Measurements from ENCODE around the gene TREX2. TPM values are rescaled to one million over a fixed set of nuclear protein-coding genes. Genes with fewer than 3 reads are reported as not detected.
A peak's percentile ranks its signal among the peaks of the same experiment; 100 is the strongest.

TREX2 gene
- total RNA-seq, 1 donor from 2014 or later = 2.9 TPM

GRCh38 chrX:153476666-153477363, 31.0 kb upstream of the TREX2 start:
- FAIRE-seq = no peak

GRCh38 chrX:153475751-153476281, 30.0 kb upstream of the TREX2 start:
- FAIRE-seq (no peak), DNase-seq (ENCODE audit: low spot score in 2 of 2) (no peak)

More at GRCh38 chrX:153476666-153477363, 31.0 kb upstream of the TREX2 start:
- DNase-seq (ENCODE audit: low spot score in 2 of 2) = no peak

DNA sequence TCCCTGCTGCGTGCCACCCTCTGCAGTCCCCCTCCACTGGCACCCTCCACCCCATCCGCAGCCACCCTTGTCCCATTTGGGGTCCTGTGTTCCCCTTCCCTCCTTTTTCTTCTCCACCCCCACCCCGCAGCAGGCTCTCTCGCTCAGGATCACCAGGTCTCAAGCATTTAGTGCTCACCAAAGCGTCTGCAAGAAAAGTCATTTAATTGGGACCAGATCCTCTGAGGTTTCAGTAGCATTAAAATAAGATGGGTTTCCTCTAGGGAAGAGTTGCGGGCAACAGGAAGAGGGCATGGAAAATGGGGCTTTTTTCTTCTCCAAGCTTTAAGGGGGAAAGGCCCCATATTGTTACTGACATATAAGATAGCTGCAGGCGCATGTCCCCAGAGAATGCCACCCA, 29.4 kb upstream of the TREX2 start:
- FAIRE-seq (no peak), DNase-seq (ENCODE audit: low spot score in 2 of 2) (no peak)

DNA sequence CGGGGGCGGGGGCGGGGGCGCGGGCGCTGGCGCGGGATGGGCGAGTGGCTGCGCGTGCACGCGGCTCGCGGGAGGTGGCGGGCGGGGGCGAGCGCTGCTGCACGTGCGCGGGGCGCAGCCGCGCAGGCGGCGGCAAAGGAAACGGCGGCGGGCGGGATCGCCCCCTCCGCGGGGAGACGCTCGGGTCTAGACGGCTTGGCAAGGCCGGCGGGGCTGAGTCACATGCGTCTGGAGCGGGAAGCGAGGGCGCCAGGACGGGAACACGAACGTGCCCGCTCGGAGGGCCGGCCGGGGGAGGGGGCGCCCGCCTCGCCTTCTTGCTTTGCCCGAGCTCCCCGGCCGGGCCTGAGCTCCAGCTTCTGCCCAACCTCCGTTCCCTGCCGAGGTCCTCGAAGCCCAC, 28.9 kb upstream of the TREX2 start:
- FAIRE-seq (no peak), DNase-seq (ENCODE audit: low spot score in 2 of 2) (peak; percentile 63 to 72)

DNA sequence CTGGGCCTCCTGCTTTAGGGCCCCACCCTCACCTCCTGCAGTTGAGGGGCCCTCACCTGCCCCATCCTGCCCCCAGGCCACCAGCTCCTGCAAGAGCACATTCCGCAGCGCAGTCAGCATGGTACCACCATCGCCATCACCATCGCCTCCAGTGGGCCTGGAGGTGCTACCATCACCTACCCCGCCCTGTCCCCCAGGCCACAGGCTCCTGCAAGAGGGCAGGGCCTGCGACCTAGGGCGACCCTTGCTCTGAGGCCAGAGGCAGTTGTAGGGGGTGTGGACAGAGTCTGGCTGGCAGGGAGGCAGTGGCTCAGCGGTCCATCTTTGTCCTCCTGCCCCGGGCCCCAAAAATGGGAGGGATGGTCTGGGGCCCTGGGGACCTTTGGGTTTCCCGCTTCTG, 28.4 kb upstream of the TREX2 start:
- FAIRE-seq (no peak), DNase-seq (ENCODE audit: low spot score in 2 of 2) (no peak)

- FAIRE-seq = no peak
- no peak for DNase-seq (ENCODE audit: low spot score in 2 of 2)
Measured at GRCh38 chrX:153473126-153473525, 27.3 kb upstream of the TREX2 start.

DNA sequence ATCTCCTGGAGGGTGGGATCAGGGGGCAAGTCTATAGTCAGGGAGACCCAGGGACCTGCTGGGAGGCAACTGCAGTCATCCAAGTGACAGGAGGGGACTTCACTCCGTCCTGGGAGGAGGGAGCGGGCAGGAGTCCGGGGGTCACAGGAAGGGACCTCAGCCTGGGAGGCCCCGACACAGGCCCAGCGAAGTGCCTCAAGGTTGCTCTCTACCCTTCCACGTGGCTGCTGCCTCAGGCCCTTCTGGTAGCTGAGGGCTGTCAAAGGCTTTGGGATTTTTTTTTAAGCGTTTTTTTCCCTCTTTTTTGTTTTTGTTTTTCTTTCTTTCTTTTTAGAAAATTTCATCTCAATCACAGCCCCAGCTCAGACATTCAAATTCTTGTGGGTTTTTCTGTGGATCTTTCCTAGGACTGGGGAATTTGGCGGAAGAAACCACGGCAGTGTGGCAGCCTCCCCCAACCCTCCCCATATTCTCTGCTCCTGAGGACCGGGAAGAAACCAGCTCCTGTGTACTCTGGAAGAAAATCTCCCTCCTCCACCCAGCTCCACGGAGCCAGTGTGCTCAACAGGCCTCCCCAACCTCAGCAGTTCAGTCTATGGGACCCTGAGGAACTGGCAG, 25.9 kb upstream of the TREX2 start:
- FAIRE-seq (no peak), DNase-seq (ENCODE audit: low spot score in 2 of 2) (no peak)

DNA sequence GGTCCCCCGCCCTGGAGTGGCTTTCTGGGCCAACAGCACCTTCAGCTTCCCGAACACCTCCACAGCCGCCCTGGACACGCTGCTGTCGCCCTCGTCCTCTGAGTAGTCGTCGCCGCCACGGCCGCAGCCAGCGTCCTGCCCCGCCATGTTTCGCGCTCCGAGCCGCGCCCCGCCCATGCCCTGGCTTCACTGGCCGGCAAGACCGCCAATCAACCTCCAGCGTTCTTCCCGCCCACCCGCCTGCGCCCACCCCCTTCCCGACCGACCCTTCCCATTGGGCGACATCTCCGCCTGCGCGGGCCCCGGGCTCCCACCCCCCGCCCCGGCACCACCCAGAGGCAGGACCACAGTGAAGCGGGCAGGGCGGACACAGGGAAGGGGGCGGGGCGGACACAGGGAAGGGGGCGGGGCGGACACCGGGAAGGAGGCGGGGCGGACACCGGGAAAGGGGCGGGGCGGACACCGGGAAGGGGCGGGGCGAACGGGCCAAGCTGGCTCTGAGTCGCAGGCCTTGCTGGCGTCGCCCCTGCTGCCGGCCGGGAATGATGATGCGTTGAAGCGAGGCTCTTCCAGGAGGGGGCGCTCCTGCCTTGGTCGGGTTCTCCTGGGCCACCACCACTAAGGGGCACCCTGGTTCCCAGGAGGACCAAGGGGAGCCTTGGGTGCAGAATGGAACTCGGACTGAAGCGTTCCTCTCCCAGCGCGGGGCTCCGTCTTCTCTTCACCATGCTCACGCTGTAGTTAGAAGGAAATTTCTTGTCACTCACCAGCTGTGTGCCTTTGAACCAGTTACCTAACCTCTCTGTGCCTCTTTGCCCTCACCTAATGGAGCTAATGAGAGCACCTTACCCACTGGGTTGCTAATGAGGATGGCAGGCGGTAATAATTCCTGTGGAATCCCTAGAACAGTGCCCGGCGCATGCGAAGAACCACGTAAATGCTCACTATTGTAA, 24.8 kb upstream of the TREX2 start, which contains the start of gene HAUS7:
Gene HAUS7, minus strand, starts transcription at position 166 of the 953 bp plus-strand sequence. Its CDS starts 19 bp downstream, at position 147.
- DNase-seq (ENCODE audit: low spot score in 2 of 2) (peak; percentile 89 to 90), FAIRE-seq (no peak)

DNA sequence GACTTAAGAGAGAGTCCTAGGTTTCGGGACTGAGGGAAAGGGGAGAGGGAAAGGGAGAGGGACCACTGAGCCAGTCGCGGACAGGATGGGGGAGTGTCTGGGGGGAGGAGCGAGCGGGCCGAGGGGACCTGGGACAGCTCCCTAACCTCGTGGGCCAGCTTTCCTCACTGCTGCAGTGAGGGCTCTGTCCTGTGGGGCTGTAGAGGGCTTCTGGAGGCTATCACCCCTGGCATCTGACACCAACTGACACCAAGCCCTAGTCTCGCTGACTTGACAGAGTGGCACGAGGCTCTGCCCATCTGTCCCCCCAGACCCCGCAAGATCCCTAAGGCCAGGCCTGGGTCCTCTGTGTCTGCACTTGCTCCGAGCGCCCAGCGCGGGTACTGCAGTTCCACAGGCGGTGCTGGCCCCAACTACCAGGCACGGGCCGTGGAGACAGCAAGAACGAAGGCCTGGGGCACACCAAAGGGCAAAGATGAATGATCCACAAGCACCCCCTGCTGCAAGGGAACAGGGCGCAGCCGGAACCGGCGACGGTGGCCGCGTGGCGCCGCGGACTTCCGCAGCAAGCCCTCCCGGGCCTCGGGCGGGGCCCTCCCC, 24.1 kb upstream of the TREX2 start:
- no peak for FAIRE-seq
- no peak for DNase-seq (ENCODE audit: low spot score in 2 of 2)

- DNase-seq (ENCODE audit: low spot score in 2 of 2) (no peak), FAIRE-seq (no peak)
Measured at GRCh38 chrX:153468008-153468580, 22.2 kb upstream of the TREX2 start.

- DNase-seq (ENCODE audit: low spot score in 2 of 2) = no peak
- FAIRE-seq = no peak
Measured at GRCh38 chrX:153465691-153466380, 20.0 kb upstream of the TREX2 start.

DNA sequence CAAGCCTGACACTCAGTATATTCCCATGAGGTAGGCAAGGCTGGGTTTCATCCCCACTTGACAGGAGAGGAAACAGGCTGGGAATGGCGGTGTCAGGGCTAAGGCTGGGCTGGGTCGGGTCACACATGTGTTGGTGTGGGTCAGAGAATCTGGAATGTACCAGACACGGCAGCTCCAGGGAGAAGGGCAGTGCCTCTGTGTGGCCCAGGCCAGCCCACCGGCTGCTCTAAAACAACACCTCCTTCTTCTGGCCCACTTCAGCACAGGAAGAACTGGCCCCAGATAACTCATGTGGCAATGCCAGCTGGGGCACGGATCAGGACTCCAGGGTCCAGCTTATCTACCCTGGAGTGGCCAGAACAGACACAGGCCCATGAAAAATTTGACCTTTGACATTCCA, 18.3 kb upstream of the TREX2 start:
- DNase-seq (ENCODE audit: low spot score in 2 of 2) (no peak), FAIRE-seq (no peak)

- DNase-seq (ENCODE audit: low spot score in 2 of 2) (no peak), FAIRE-seq (no peak)
Measured at GRCh38 chrX:153463556-153463955, 17.7 kb upstream of the TREX2 start.

DNA sequence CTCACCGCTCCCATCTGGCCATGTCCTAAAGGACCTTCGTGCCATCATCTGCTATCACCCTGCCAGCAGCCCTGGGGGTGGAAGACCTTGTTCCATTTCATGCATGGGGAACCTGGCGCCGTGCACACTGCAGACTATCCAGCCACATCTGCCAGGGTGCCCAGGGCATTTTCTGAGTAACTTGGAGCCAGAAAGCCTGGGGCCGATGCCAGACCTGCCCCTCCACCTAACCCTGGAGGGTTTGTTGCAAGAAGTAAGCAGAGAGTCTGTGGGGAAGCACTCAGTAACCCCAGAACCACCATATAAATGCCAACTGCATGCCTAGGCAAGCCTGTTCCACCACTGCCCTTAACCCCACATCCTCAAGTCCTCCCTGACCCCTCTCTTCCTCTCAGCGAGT, 17.2 kb upstream of the TREX2 start:
- DNase-seq (ENCODE audit: low spot score in 2 of 2) (no peak), FAIRE-seq (no peak)

GRCh38 chrX:153462291-153462690, 16.4 kb upstream of the TREX2 start:
- DNase-seq (ENCODE audit: low spot score in 2 of 2) (no peak), FAIRE-seq (no peak)

GRCh38 chrX:153460826-153461225, 15.0 kb upstream of the TREX2 start:
- no peak for FAIRE-seq
- no peak for DNase-seq (ENCODE audit: low spot score in 2 of 2)

GRCh38 chrX:153459986-153460385, 14.1 kb upstream of the TREX2 start:
- DNase-seq (ENCODE audit: low spot score in 2 of 2) (no peak), FAIRE-seq (no peak)

DNA sequence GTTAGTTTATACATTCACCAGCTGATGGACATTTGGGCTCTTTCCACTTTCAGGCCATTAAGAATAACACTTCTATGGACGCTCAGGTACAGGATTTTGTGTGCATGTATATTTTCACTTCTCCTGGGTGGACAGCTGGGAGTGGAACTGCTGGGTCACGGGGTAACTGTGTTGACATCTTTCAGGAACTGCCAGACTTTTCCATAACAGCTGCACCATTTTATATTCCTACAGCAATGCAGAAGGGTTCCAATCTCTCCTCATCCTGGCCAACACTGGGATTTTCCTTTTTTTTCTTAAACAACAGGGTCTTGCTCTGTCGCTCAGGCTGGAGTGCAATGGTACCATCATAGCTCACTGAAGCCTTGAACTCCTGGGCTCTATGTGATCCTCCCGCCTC, 12.6 kb upstream of the TREX2 start:
- FAIRE-seq (no peak), DNase-seq (ENCODE audit: low spot score in 2 of 2) (no peak)

- DNase-seq (ENCODE audit: low spot score in 2 of 2) (no peak), FAIRE-seq (no peak)
Measured at GRCh38 chrX:153457827-153458466, 12.1 kb upstream of the TREX2 start.

Measured in frontal cortex (tissue), 4 donors.